Astrocyte of the cerebellum (primary cell): ENCODE data around the gene GNB1L.

ENCODE experiments used
- DNase-seq: peaks from one replicate; pipeline ENCODE4 v3.0.0-alpha.2; 2011; ENCODE audit warnings: low read depth
- H3K4me3 ChIP-seq: 2 replicates; pipeline ENCODE4 v1.5.1; 2011; ENCODE audit warnings: mild to moderate bottlenecking, low read depth, low read length, moderate library complexity
- CTCF ChIP-seq: IDR thresholded peaks from 2 replicates; pipeline ENCODE4 v1.5.1; 2012; ENCODE audit warnings: low read length, low read depth, moderate library complexity, mild to moderate bottlenecking; ENCODE audit errors: missing control alignments
- in situ Hi-C: cut with HindIII; loops from 2 replicates; pipeline ENCODE4 v1.10.0; 2017; ENCODE audit warnings: low sequenced_read_pairs

GNB1L gene

DNA sequence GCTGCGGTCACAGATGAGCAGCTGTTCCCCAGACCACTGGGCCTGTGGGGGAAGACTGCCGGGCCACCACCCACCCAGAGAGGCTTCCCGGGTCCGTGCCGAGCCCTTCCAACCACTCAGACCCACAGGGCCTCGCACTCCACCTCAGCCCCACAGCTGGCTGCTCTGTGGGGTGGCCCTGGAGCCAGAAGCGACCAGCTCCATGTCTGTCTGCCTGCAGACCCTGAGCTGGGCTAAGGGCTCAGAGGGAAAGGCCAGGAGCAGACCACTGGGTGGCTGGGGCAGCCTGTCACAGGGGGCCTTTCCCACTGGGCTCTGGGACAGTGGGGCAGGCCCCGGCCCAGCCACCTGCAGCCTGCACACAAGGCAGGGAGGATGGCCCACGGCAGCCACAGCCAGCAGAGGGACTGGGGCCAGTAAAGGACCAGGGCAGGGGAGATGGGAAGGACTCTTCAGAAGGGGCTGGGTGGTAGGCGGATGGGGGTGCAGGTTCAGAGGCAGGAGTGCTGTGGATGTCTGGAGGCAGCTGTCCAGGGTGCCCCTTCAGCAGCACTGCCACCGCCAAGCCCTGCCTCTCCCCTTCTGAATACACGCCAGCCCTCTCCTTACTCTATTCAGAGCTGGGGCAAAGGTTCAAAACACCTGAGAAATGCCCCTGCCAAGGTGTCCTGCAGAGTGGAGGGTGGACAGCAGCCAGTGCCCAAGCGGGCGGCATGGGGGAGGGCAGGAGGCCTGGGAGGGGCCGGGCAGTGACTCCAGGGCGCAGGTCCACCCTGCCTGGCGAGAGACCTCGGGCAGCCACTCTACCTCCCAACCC is 32.2 kb downstream of the GNB1L start:
- in situ Hi-C loops, result no loop called here
- H3K4me3 ChIP-seq, result no peak overlapping the region
- no peak for TF ChIP-seq CTCF
- no peak for DNase-seq

DNA sequence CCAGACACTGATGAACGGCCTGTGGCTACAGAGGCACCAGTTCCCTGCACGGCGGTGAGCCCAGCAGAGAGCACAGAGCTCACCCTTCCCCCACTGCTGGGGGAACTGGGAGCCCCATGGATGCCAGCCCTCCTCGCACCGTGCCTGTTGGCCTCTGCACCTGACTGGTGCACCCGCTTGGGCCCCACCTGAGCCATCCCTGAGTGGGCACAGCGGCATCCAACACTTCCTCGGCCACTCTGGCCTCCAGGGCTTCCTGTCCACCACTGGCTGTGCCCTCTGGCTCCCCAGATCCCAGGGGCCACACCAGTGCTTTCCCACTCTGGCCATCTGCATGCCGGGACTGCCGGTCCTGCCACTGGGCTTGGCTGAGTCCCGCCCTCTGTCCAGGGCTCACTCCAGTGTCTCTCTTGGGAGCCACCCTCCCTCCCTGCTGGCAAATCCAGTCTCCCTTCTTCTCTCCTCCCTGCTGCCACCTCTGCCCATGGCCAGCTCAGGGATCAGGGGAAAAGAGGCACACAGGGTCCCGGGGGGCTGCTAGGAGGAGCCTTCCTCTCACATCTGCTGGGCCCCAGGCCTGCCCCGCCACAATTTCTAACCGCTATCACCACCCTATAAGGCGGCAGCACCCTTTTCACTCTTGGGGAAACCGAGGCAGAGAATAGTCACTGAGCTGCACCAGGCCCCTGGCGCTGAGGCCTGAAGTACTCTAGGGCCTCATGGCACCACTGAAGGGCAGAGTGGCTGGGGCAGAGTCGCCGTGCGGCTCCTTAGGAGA is 33.0 kb downstream of the GNB1L start:
- TF ChIP-seq CTCF, result no peak

DNA sequence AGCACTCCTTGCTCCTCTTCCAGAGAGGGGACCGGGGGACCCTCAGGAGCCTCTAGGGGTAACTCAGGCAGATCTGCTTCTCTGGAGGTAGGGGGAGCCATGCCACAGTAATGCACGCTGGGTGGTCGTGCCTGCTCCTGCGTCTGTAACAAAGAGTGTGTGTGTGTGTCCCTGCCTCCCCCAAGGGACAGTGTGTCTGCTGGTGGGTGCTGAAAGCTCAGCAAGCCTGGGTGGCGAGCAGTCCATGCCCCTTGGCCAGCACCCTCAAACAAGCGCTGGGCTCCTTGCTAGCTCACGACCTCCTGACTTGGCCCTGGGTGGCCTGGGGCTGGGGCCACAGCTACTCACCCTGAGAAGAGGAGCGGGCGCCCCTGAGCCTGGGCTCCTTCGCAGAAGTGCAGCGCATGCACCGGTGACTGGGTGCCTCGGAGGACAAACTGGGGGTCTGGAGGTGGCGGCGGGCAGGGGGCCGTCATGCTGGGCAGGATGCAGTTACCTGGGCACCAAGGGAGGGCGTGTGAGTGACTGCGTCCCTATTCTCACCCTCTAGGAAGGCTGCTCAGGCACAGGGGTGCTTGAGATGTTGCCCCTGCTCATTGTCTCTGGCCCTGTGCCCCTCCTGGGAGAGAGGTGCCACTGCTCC is 33.7 kb downstream of the GNB1L start:
- in situ Hi-C loops, result no loop called here
- TF ChIP-seq CTCF, result no peak
- no peak overlapping the region for H3K4me3 ChIP-seq
- no peak for DNase-seq

More for the DNA sequence above, 33.0 kb downstream of the GNB1L start:
- in situ Hi-C loops, result no loop called here
- H3K4me3 ChIP-seq, result no peak overlapping the region
- no peak for DNase-seq

DNA sequence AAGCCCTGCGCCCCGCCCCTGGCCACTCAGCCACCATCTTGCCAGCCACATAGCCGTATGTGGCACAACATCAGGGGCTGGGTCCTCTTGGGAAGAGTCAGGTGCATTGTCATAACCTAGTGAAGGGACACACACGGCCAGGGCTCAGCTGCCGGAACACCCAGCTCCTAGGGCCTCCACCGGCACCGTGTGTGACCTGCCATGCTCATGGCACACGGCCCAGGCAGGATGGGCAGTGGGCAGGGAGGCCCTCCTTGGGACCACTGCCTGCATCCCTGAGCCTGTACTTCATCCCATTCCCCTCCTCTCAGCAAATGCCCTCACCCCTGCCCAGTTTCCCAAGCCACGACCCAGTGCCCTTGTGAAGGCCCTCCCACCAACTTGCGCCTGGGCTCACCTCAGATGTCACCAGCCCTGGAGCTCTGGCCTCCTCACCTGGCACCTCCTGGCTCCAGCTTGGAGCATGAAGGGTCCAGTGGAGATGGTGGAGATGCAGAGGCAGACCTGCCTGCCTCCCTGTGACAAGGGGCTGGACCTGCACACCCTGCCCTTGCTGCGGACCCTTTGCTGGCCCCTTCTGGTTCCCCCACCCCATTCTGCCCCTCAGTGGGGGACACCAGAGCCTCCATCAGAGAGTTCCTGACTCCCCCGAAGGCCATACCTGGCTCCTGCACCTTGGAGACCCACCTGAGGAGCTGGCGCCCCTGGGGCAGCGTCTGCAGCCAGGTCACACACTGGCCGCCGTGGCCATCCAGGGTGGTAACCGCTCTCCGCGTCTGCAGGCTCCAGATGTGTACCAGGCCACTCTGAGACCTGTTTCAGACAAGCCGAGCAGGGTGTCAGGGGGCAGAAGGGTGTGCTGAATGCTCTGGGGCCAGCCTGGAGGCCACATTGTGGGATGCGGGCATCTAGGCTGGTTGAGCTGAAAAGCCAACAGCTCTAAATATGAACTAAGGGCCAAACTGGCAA is 34.5 kb downstream of the GNB1L start:
- no peak for DNase-seq
- no peak overlapping the region for H3K4me3 ChIP-seq
- in situ Hi-C loops, result no loop called here
- TF ChIP-seq CTCF, result no peak

DNA sequence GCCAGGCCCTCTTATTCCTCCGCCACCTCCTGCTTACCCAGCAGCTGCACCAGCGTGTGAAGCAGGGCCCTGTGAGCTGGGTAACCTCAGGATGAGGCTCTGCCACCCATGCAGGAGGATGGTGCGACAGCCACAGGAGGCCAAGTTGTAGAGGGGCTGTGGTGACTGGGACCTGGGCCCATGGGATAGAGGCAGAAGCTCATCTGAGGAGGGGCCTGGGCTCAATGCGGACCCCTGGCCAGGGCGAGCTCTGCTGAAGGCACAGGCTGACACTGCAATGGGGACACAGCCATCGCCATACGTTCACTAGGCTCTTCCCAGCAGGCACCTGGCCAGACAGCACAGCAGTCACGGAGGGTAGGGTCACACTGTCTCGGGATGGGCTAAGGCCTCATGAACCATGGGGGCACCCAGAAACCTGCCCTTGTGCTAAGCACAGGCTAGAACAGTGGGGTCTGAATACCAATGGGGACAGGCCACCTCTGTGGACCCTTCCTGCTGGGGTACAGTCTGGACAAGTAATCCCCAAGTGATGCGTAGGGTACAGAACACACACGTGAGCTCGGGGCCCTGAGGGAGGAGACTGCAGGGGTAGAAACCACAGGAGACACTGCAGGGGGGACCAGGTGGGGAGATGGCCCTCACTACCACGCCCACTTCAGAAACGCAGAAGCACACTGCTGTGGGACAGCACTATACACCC is 35.3 kb downstream of the GNB1L start:
- no peak for DNase-seq
- no peak overlapping the region for H3K4me3 ChIP-seq
- in situ Hi-C loops, result no loop called here
- no peak for TF ChIP-seq CTCF
